GM15510 (cell line): Measurements from ENCODE around the gene SNRPD1.

Experiments
- POLR2A ChIP-seq: IDR thresholded peaks from 3 replicates; pipeline ENCODE4 v1.6.1; 2011; ENCODE audit warnings: borderline replicate concordance; ENCODE audit not compliant: insufficient read length; ENCODE audit errors: extremely low read depth

SNRPD1 gene

DNA sequence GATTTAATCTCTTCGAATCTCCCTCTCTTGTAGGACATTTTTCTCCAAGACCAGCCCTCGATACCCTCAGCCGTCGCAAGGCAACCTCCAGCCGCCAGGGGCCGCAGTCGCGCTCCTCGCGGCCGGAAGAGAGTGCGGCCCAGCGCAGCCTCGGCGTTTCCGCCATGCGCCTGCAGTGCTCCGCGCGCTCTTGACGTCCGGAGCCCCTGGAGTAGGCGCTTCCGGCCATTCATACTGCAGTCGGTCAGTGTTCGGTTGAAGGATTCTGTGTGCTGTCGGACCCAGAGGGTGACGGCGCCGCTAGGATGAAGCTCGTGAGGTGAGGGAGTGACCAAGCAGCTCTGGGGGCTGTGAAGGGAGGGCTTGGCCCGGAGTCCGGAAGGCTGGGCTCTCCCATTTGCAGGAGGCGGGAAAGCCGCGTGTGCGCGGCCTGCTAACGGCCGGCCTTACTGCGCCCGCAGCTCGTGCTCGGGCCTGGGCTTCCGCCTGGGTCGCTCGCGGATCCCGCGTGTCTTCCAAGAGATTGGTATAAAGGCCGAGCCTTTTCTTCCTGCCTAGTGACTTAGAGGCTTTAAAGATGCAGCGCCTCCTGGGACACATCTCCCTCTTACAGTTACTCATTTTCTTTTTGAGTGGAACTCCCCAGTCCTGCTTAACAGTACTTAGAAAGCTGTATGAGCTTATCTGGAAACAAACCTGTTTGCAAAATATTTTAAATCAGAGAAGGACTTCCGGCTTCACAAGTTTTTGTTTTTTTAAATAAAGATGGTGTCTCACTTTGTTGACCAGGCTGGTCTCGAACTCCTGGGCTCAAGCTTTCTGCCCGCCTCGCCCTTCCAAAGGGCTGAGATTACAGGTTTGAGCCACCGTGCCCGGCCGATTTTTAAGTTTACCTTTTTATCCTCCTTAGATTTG lies at the start of gene SNRPD1:
Gene SNRPD1 (plus strand): TSS at position 190 of the 915 bp plus-strand sequence. CDS start 116 bp downstream, at position 306.
- TF ChIP-seq POLR2A = peak; percentile 89

DNA sequence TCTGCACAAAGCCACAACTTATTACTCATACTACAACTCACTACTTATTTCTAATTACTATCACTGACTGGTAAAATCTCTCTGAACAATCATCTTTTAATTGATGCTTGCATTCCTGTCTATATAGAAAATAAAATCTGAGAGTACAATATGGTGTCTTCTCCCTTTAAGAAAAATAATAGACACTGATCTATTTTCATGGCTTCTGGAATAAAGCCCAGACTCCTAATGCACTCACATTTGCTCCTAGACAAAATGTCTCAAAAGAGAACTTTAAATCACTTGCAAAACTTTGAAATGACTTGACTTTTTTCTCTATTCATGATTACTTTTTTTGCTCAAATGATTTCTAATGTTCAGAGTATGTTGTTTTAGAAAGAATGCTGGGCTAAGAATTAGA lies 40.3 kb upstream of the SNRPD1 start:
- no peak for TF ChIP-seq POLR2A

DNA sequence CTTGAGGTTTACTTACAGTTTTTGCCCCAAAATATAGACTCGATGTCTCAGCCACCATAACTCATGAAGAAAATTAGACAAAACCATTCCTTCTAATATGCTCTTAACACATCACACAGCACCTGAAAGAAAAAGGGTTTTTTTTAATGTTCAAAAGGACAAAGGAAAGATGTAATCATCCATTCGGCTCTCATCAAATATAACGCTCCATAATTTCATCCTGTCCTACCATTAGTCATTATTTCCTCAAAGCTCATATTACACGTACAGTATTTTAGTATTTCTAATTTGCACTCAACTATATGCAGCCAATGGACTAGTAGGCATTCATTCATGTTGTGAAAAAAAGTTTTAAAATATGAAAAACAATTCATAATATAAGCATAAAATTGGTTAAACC lies 36.5 kb upstream of the SNRPD1 start:
- no peak for TF ChIP-seq POLR2A

DNA sequence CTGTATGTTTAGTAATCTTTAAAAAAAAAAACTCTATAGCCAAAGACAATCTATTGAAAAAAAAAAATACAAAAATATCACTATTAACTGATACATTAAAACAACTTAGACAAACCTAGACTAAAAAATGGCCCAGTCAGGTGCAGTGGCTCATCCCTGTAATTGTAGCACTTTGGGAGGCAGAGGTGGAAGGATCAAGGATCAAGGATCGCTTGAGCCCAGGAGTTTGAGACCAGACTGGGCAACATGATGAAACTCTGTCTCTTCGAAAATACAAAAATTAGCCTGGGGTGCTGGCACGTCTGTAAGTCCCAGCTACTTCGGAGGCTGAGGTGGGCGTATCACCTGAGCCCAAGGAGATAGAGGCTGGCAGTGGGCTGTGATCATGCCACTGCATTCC lies 27.7 kb upstream of the SNRPD1 start:
- no peak for TF ChIP-seq POLR2A

DNA sequence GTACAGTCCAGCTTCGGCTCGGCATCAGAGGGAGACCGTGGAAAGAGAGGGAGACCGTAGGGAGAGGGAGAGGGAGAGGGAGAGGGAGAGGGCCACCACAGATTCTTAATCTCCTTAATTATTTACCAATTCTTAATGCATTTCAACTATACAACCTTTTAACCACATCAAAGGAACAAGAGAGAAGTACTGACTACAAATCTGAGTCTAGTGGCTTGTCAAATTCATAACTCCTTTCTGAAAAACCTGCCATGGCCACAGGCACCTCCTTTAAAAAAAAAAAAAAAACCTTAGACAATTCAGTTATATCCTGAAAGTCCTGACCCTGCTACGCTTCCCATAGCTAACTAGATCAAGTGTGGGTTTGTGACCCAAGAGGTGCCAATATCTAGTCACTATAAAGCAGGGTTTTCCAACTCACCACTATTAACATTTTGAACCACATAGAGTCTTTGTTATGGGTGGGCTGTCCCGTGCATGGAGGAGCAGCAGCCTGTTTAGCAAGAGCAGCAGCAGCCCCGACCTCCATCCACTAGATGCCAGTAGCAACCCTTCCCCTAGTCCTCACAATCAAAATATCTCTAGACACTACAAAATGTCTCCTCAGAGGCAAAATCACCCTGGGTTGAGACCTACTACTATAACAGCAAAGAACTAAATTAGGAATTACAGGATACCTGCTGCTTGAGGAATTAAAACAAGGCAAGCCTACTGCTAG lies 18.4 kb upstream of the SNRPD1 start:
- no peak for TF ChIP-seq POLR2A

- no peak for TF ChIP-seq POLR2A
Observed at GRCh38 chr18:21597620-21598019, 14.5 kb upstream of the SNRPD1 start.

- TF ChIP-seq POLR2A = no peak
Observed at GRCh38 chr18:21598726-21599584, 13.2 kb upstream of the SNRPD1 start.

DNA sequence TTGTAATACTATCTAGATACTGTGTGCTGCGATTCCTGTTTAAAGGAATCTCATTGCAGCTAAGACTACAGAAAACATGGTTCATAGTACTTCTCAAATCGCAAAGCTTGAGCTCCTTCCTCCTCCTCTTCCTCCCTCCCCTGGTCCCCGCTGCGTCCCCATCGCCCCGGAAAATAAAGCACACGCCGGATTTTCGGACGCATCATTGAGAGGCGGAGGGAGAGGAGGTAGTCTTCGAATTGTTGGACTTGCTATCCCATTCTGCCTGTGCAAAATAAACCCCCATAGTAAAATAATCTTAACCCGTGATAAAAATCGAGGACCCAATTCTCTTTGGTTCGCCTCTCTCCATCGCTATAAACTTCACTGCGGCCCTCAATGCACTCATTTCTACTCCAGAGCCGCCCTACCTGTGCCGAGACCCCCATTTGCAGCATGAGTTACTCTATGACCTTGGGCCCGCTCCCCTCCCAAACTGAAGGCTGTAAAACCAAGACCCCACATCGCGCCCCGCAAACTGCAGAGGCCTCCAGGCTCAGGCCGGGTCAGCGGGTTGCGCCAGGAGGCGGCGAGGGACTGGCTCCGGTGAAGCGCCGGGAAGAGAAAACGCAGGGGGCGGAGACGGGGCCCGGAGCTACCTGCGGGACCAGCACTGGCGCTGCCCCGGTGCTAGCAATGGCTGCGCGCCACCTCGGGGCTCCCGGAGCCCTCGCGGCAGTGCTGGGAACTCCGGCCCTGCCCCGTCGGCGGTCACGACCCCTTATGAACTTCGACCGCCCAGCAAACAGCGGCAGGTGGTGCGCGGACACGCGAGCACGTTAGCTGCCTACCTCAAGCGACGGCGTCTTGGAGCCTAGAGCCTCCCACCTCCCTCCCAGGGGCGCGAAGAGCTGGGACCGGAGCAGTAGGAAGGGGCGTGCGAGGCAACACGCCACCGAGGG lies 12.3 kb upstream of the SNRPD1 start:
- no peak for TF ChIP-seq POLR2A

DNA sequence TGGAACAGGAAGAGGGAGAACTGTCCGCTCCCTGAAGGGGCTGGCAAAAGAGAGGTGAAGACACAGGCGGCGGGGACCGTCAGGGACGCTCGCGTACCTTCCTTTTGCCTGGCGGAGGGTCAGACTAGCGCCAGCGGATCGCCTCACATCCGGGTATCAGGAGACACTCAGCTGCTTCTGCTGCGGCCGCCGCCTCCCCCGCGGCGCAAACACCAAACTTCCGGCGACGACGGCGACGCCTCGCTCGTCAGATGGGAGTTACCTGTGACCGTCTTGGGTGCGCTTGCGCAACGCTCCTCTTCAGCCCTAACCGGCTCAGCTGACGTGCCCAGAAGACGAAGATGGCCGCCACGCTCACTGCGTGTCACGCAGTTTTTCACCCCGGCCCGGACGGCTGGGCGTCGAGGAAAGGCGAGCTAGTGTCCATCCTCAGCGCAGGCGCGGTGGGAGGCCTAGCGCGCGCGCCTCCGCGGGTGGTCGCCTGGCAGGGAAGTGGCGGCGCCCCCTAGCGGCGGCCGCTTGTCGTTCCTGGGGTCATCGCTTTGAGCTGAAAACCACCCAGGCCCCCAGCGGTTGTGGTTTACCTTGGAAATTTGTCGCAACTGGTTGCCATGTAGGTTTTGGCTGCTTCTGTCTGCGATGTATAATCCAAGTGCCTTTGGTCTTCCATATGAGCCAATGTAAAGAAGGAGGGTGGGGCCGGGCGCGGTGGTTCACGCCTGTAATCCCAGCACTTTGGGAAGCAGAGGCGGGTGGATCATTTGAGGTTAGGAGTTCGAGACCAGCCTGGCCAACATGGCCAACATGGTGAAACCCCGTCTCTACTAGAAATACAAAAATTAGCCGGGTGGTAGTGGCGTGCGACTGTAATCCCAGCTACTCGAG lies 11.3 kb upstream of the SNRPD1 start, which contains the start of gene ESCO1:
Gene ESCO1 (minus strand): TSS at position 179 of the 885 bp plus-strand sequence. CDS start 25,861 bp downstream, outside the sequence.
- peak; percentile 90 for TF ChIP-seq POLR2A

- TF ChIP-seq POLR2A = no peak
Observed at GRCh38 chr18:21602299-21602587, 9.9 kb upstream of the SNRPD1 start.

GRCh38 chr18:21604671-21605070 lies 7.4 kb upstream of the SNRPD1 start:
- TF ChIP-seq POLR2A = no peak

- no peak for TF ChIP-seq POLR2A
Observed at GRCh38 chr18:21605213-21605612, 6.9 kb upstream of the SNRPD1 start.
